PFSK-1 (cell line): Measurements from ENCODE around the gene TSPAN32.

Experiments used
- POLR2AphosphoS5 ChIP-seq: IDR thresholded peaks from 2 replicates; pipeline ENCODE4 v1.6.1; 2012; ENCODE audit warnings: low read depth, mild to moderate bottlenecking, control low read depth, low read length, moderate library complexity
- REST ChIP-seq, 2 experiments: IDR thresholded peaks; 2 replicates each; pipeline versions ENCODE4 v1.6.1 to v1.8.0; 2011 to 2012; ENCODE audit warnings: low read depth in 2 of 2, low read length in 2 of 2, control low read depth in 1 of 2, inconsistent platforms in 1 of 2, mild to moderate bottlenecking in 1 of 2, moderate library complexity in 1 of 2; ENCODE audit not compliant: insufficient read depth in 1 of 2

GRCh38 chr11:2271077-2271326 lies 30.8 kb upstream of the TSPAN32 start:
- TF ChIP-seq REST (IDR thresholded peaks at IDR 0.05; ENCODE audit: insufficient read depth in 1 of 2, low read depth in 2 of 2, low read length in 2 of 2) (no peak), POLR2AphosphoS5 (no peak)
